GM19467 (cell line): ENCODE measurements around the gene KLK15.

Experiments used
- ATAC-seq: cut with Tn5 transposase; IDR thresholded peaks from one replicate; pipeline ENCODE4 v1.9.1; 2021; ENCODE audit warnings: mild to moderate bottlenecking, moderate library complexity; ENCODE audit not compliant: unreplicated experiment

KLK15 gene

GRCh38 chr19:50777830-50778303 lies 55.5 kb downstream of the KLK15 start:
- no peak for ATAC-seq

- no peak for ATAC-seq
Observed at GRCh38 chr19:50777261-50777660, 56.1 kb downstream of the KLK15 start.

GRCh38 chr19:50776131-50776530 lies 57.2 kb downstream of the KLK15 start:
- ATAC-seq: no peak
